ENCODE results near the gene NFX1. TPM values are rescaled to one million over a fixed set of nuclear protein-coding genes. Genes with fewer than 3 reads are reported as not detected.

The NFX1 gene
- total RNA-seq, 1 donor from 2014 or later, result 37.5 TPM

- H3K4me1 Mint-ChIP-seq (ENCODE audit: low read depth, unreplicated experiment), result no peaks in the 10 kb centered on the region
Measured at GRCh38 chr9:33366979-33367480, 76.7 kb downstream of the NFX1 start.

GRCh38 chr9:33372900-33373299, 82.6 kb downstream of the NFX1 start:
- Mint-ChIP-seq H3K4me3 (ENCODE audit: unreplicated experiment) (no peak overlapping the region), H3K27me3 (ENCODE audit: unreplicated experiment) (peaks cover 5% of the 10 kb centered on the region), H3K27ac (ENCODE audit: unreplicated experiment) (no peak overlapping the region), H3K9me3 (ENCODE audit: unreplicated experiment) (peaks cover 7% of the 10 kb centered on the region), H3K36me3 (ENCODE audit: unreplicated experiment) (no peaks in the 10 kb centered on the region), H3K4me1 (ENCODE audit: low read depth, unreplicated experiment) (peaks cover 20% of the 10 kb centered on the region)
- TF ChIP-seq, protein P1, sequence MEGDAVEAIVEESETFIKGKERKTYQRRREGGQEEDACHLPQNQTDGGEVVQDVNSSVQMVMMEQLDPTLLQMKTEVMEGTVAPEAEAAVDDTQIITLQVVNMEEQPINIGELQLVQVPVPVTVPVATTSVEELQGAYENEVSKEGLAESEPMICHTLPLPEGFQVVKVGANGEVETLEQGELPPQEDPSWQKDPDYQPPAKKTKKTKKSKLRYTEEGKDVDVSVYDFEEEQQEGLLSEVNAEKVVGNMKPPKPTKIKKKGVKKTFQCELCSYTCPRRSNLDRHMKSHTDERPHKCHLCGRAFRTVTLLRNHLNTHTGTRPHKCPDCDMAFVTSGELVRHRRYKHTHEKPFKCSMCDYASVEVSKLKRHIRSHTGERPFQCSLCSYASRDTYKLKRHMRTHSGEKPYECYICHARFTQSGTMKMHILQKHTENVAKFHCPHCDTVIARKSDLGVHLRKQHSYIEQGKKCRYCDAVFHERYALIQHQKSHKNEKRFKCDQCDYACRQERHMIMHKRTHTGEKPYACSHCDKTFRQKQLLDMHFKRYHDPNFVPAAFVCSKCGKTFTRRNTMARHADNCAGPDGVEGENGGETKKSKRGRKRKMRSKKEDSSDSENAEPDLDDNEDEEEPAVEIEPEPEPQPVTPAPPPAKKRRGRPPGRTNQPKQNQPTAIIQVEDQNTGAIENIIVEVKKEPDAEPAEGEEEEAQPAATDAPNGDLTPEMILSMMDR (IDR thresholded peaks at IDR 0.05; ENCODE audit: partially characterized antibody, unreplicated experiment), result no peak
- DNase-seq, result no peak

More at GRCh38 chr9:33366979-33367480, 76.7 kb downstream of the NFX1 start:
- Mint-ChIP-seq H3K4me3 (ENCODE audit: unreplicated experiment) (no peak overlapping the region), H3K9me3 (ENCODE audit: unreplicated experiment) (peaks cover 6% of the 10 kb centered on the region), H3K36me3 (ENCODE audit: unreplicated experiment) (no peaks in the 10 kb centered on the region), H3K27me3 (ENCODE audit: unreplicated experiment) (peaks cover 4% of the 10 kb centered on the region), H3K27ac (ENCODE audit: unreplicated experiment) (no peak overlapping the region)
- TF ChIP-seq, protein P1 (IDR thresholded peaks at IDR 0.05; ENCODE audit: partially characterized antibody, unreplicated experiment), result no peak
- no peak for DNase-seq

DNA sequence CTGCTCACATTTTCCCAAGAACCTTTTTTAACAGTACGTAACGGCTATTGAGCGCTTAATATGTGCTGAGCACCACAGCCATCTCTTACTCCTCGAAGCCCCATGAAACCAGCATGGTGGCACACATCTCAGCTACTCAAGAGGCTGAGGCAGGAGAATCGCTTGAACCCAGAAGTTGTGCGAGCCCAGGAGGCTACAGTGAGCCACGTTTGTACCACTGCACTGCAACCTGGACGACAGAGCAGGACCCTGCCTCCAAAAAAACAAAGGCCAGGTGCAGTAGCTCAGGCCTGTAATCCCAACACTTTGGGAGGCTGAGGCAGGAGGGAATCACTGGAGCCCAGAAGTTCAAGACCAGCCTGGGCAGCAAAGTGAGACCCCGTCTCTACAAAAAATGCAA, 83.9 kb downstream of the NFX1 start:
- TF ChIP-seq, protein P1 (IDR thresholded peaks at IDR 0.05; ENCODE audit: partially characterized antibody, unreplicated experiment), result no peak
- peaks cover 20% of the 10 kb centered on the region for H3K4me1 Mint-ChIP-seq (ENCODE audit: low read depth, unreplicated experiment)
- H3K27ac Mint-ChIP-seq (ENCODE audit: unreplicated experiment), result no peak overlapping the region
- H3K4me3 Mint-ChIP-seq (ENCODE audit: unreplicated experiment), result no peak overlapping the region
- peaks cover 7% of the 10 kb centered on the region for H3K9me3 Mint-ChIP-seq (ENCODE audit: unreplicated experiment)
- peaks cover 5% of the 10 kb centered on the region for H3K27me3 Mint-ChIP-seq (ENCODE audit: unreplicated experiment)
- no peaks in the 10 kb centered on the region for H3K36me3 Mint-ChIP-seq (ENCODE audit: unreplicated experiment)
- DNase-seq, result no peak

- Mint-ChIP-seq H3K27me3 (ENCODE audit: unreplicated experiment) (peaks cover 5% of the 10 kb centered on the region), H3K4me3 (ENCODE audit: unreplicated experiment) (peak overlapping the region; percentile 23), H3K36me3 (ENCODE audit: unreplicated experiment) (no peaks in the 10 kb centered on the region), H3K9me3 (ENCODE audit: unreplicated experiment) (peaks cover 7% of the 10 kb centered on the region), H3K27ac (ENCODE audit: unreplicated experiment) (peak overlapping the region; percentile 75), H3K4me1 (ENCODE audit: low read depth, unreplicated experiment) (peaks cover 20% of the 10 kb centered on the region)
- DNase-seq, result peak; percentile 74
- TF ChIP-seq, protein P1 (IDR thresholded peaks at IDR 0.05; ENCODE audit: partially characterized antibody, unreplicated experiment), result peak; percentile 85
Measured at GRCh38 chr9:33374634-33375237, 84.4 kb downstream of the NFX1 start.

DNA sequence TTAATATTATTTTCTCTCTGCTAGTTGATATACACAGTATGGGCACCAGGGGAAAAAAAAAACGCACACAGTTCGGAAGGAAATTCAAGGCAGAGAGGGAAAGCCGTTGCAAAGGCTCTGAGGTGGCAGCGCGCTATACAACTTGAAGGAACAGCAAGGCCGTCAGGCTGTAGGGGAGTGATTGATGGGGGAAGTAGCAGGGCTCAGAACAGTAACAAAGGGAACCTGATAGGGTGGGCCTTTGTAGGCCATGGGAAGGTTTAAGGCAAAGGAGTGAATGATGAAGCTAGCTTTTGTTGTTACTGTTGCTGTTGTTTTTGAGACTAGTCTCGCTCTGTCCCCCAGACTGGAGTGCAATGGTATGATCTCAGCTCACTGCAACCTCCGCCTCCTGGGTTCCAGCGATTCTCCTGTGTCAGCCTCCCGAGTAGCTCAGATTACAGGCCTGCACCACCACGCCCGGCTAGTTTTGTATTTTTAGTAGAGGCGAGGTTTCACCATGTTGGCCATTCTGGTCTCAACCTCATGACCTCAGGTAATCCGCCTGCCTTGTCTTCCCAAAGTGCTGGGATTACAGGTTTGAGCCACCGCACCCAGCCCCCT, 85.0 kb downstream of the NFX1 start:
- Mint-ChIP-seq H3K27ac (ENCODE audit: unreplicated experiment) (peak overlapping the region; percentile 75), H3K36me3 (ENCODE audit: unreplicated experiment) (no peaks in the 10 kb centered on the region), H3K4me3 (ENCODE audit: unreplicated experiment) (peak overlapping the region; percentile 23), H3K9me3 (ENCODE audit: unreplicated experiment) (peaks cover 7% of the 10 kb centered on the region), H3K4me1 (ENCODE audit: low read depth, unreplicated experiment) (peaks cover 20% of the 10 kb centered on the region), H3K27me3 (ENCODE audit: unreplicated experiment) (peaks cover 6% of the 10 kb centered on the region)
- DNase-seq, result no peak
- TF ChIP-seq, protein P1 (IDR thresholded peaks at IDR 0.05; ENCODE audit: partially characterized antibody, unreplicated experiment), result peak; percentile 60
